ENCODE data around the gene SLC12A4. TPM values are rescaled to one million over a fixed set of nuclear protein-coding genes. Genes with fewer than 3 reads are reported as not detected.

The SLC12A4 gene
- total and polyA plus RNA-seq, 2 of the 13 experiments (the other 11 are each of a cell fraction or from before 2014, with no cell fraction given): 65.1 to 84.3 TPM

- TF ChIP-seq PRPF4 (IDR thresholded peaks at IDR 0.05; ENCODE audit: low read depth, low read length, poor library complexity, severe bottlenecking) (no peak), SMARCC2 (IDR thresholded peaks at IDR 0.05) (no peak), ZNF264 (CRISPR knock-in tag; IDR thresholded peaks at IDR 0.05) (no peak), SMARCE1 (IDR thresholded peaks at IDR 0.05; ENCODE audit: borderline replicate concordance) (no peak), TERF1 (CRISPR knock-in tag; IDR thresholded peaks at IDR 0.05) (no peak), ZNF598 (CRISPR knock-in tag; IDR thresholded peaks at IDR 0.05; ENCODE audit: borderline replicate concordance) (peak; percentile 59; the same call in 1 of the 2 replicates), GPBP1L1 (CRISPR knock-in tag; IDR thresholded peaks at IDR 0.05) (no peak), ISL2 (CRISPR knock-in tag; IDR thresholded peaks at IDR 0.05) (peak; percentile 66; the same call in 1 of the 2 replicates), REXO4 (CRISPR knock-in tag; IDR thresholded peaks at IDR 0.05; ENCODE audit: borderline replicate concordance) (no peak), FOXK2 (IDR thresholded peaks at IDR 0.05) (no peak), ZNF572 (CRISPR knock-in tag; IDR thresholded peaks at IDR 0.05) (peak; percentile 69; the same call in 1 of the 2 replicates), HNF4A (CRISPR knock-in tag; IDR thresholded peaks at IDR 0.05) (peak; percentile 25; the same call in 1 of the 2 replicates), ZNF788 (CRISPR knock-in tag; IDR thresholded peaks at IDR 0.05; ENCODE audit: borderline replicate concordance) (peak; percentile 89; the same call in 1 of the 2 replicates), NR3C1 (CRISPR knock-in tag; IDR thresholded peaks at IDR 0.05) (no peak), ARID2 (CRISPR knock-in tag; IDR thresholded peaks at IDR 0.05; ENCODE audit: borderline replicate concordance) (no peak), ZNF639 (CRISPR knock-in tag; conservative IDR thresholded peaks at IDR 0.05) (peak; percentile 79; the same call in 1 of the 2 replicates), RNF219 (CRISPR knock-in tag; IDR thresholded peaks at IDR 0.05) (no peak)
Observed at GRCh38 chr16:67993207-67994039, 25.0 kb upstream of the SLC12A4 start (continued).
